Fibroblast of lung (primary cell): ENCODE results near the gene DVL1. TPM values are rescaled to one million over a fixed set of nuclear protein-coding genes. Genes with fewer than 3 reads are reported as not detected.

Source experiments
- DNase-seq, 2 donors: peaks; one replicate each; pipeline versions ENCODE4 v3.0.0 to v3.0.0-alpha.2; 2010; ENCODE audit warnings: low read depth in 2 of 2
- H2AFZ ChIP-seq: 2 replicates; pipeline ENCODE4 v1.5.1; 2012; ENCODE audit warnings: low read length, control low read depth, inconsistent platforms
- H3K27ac ChIP-seq: 2 replicates; pipeline ENCODE4 v1.5.1; 2011; ENCODE audit warnings: low read length, control low read depth; ENCODE audit not compliant: insufficient read depth
- H3K27me3 ChIP-seq: 2 replicates; pipeline ENCODE4 v1.5.1; 2011; ENCODE audit warnings: mild to moderate bottlenecking, low read length; ENCODE audit not compliant: control insufficient read depth, insufficient read depth
- H3K36me3 ChIP-seq: 2 replicates; pipeline ENCODE4 v1.5.1; 2011; ENCODE audit warnings: low read length; ENCODE audit not compliant: control insufficient read depth, insufficient read depth
- H3K4me1 ChIP-seq: 2 replicates; pipeline ENCODE4 v1.5.1; 2011; ENCODE audit warnings: low read length; ENCODE audit not compliant: control insufficient read depth, insufficient read depth; ENCODE audit errors: extremely low read depth
- H3K4me2 ChIP-seq: 2 replicates; pipeline ENCODE4 v1.5.1; 2011; ENCODE audit warnings: low read length, control low read depth; ENCODE audit not compliant: insufficient read depth; ENCODE audit errors: extremely low read depth
- H3K4me3 ChIP-seq, 4 experiments: fragments of 200-600 bp in 1 of 4; sonication (generic) in 1 of 4; replicated peaks in 1 of 4; 2 replicates each; pipeline ENCODE4 v1.5.1; 2011 to 2016; ENCODE audit warnings: low read length in 4 of 4, low read depth in 3 of 4, mild to moderate bottlenecking in 3 of 4, control low read depth in 2 of 4, inconsistent platforms in 1 of 4, mixed read lengths in 1 of 4; ENCODE audit not compliant: insufficient read depth in 1 of 4; ENCODE audit errors: control extremely low read depth in 1 of 4
- H3K79me2 ChIP-seq: 2 replicates; pipeline ENCODE4 v1.5.1; 2012; ENCODE audit warnings: mild to moderate bottlenecking, low read length, inconsistent platforms; ENCODE audit not compliant: control insufficient read depth, insufficient read depth
- H3K9ac ChIP-seq: 2 replicates; pipeline ENCODE4 v1.5.1; 2011; ENCODE audit warnings: mild to moderate bottlenecking, low read length, control low read depth; ENCODE audit not compliant: insufficient read depth
- H3K9me3 ChIP-seq: 2 replicates; pipeline ENCODE4 v1.5.1; 2012; ENCODE audit warnings: low read depth, low read length; ENCODE audit not compliant: control insufficient read depth, insufficient read depth
- H4K20me1 ChIP-seq: 2 replicates; pipeline ENCODE4 v1.5.1; 2011; ENCODE audit warnings: low read length; ENCODE audit not compliant: control insufficient read depth, insufficient read depth; ENCODE audit errors: extremely low read depth
- EZH2 ChIP-seq: IDR thresholded peaks from 2 replicates; pipeline ENCODE4 v1.5.1; 2012; ENCODE audit warnings: low read length, control low read depth, mild to moderate bottlenecking; ENCODE audit errors: missing control alignments
- polyA plus RNA-seq, 2 donors: library from polyadenylated mRNA; depleted of rRNA in 1 of 2; stranded (reverse) in 1 of 2; unstranded in 1 of 2; fragments of >200 nt; gene quantifications; 2 replicates each; pipeline ENCODE4 v1.2.1, GENCODE V29; 2011 to 2012; ENCODE audit warnings: missing spikeins in 1 of 2
- total RNA-seq: library from RNA; depleted of rRNA; stranded (reverse); fragments of >200 nt; gene quantifications from 2 replicates; pipeline ENCODE4 v1.2.1, GENCODE V29; 2014
- TF ChIP-seq, protein P1 (sequence below), 2 donors: IDR thresholded peaks in 1 of 2; conservative IDR thresholded peaks in 1 of 2; 1 replicate in 1 of 2; 2 replicates in 1 of 2; pipeline ENCODE4 v1.5.1; 2011 to 2012; ENCODE audit warnings: low read length in 2 of 2, control low read depth in 1 of 2, inconsistent platforms in 1 of 2, low read depth in 1 of 2, mild to moderate bottlenecking in 1 of 2

Gene DVL1
- total and polyA plus RNA-seq, 2 donors (not counting 1 experiment from before 2014, with no cell fraction given) = 9.1 to 107 TPM

DNA sequence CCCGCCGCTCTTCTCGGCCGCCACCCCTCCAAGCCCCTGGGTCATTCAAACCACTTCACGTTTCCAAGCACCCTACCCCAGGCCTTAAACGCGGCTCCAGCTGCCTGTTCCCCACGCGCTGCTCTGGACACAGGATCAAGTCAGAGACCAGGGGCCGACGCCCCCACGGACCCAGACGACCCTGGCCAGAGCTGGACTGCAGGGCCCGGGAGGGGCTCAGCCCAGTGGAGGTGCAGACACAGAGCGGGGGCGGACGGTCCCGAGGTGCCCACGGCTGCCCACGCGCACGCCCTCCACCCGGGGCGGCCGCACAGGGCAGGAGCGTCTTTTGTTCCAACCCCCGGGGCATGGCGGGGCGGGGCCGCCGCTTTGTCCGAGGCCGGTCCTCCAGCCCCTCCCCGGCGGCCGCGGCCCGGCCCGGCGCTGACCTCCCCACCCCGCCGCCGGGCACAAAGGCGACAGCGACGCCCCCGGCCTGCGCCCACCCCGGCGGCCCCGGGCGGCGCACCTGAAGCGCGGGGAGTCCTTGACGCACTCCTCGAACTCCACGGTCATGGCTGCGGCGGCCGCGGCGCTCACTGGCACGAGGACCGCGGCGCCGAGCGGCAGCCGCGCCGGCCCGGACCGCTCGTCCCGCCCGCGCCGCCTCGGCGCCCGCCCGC, 41.8 kb downstream of the DVL1 start:
- Histone ChIP-seq H3K36me3 (peaks cover 22% of the 10 kb centered on the region), H2AFZ (no peak overlapping the region), H3K79me2 (peaks cover 48% of the 10 kb centered on the region), H3K4me2 (peak overlapping the region; percentile 99), H3K9ac (peak overlapping the region; percentile 71), H4K20me1 (no peaks in the 10 kb centered on the region), H3K4me3 (peak overlapping the region; percentile 66 to 84 (median 78)), H3K27me3 (no peaks in the 10 kb centered on the region), H3K9me3 (no peaks in the 10 kb centered on the region), H3K4me1 (peaks cover 23% of the 10 kb centered on the region), H3K27ac (peak overlapping the region; percentile 65)
- TF ChIP-seq EZH2 = no peak
- TF ChIP-seq, protein P1, sequence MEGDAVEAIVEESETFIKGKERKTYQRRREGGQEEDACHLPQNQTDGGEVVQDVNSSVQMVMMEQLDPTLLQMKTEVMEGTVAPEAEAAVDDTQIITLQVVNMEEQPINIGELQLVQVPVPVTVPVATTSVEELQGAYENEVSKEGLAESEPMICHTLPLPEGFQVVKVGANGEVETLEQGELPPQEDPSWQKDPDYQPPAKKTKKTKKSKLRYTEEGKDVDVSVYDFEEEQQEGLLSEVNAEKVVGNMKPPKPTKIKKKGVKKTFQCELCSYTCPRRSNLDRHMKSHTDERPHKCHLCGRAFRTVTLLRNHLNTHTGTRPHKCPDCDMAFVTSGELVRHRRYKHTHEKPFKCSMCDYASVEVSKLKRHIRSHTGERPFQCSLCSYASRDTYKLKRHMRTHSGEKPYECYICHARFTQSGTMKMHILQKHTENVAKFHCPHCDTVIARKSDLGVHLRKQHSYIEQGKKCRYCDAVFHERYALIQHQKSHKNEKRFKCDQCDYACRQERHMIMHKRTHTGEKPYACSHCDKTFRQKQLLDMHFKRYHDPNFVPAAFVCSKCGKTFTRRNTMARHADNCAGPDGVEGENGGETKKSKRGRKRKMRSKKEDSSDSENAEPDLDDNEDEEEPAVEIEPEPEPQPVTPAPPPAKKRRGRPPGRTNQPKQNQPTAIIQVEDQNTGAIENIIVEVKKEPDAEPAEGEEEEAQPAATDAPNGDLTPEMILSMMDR (conservative IDR thresholded peaks at IDR 0.05 in 1 of 2, IDR thresholded peaks at IDR 0.05 in 1 of 2; ENCODE audit: low read depth in 1 of 2, low read length in 2 of 2) = no peak
- DNase-seq = no peak

DNA sequence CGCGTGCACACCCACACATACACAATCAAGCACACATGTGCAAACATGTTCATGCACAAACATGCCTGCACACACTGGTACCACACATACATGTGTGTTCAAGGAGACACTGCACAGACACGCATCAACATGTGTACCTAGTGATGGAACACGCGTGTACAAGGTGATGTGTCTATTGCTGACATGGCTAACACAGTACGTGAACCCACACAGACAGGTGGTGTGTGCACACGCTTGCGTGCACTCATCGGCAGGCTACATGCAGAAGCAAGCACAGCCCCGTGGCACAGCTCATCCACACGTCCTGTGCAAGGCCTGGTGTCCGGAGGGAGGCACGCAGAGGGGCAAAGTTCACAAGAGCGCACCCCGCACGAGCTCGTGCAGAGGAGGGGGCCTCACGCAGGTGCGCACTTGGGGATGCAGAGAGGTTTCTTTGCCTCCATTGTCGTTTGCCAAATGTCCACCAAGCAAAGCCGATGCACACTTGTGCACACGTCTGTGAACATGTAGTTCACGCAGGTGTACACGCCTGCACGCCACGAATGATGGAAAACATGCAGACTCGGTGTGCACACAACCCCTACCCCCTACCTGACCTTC, 42.5 kb downstream of the DVL1 start:
- H3K4me2 ChIP-seq = peak overlapping the region; percentile 99
- TF ChIP-seq, protein P1 (conservative IDR thresholded peaks at IDR 0.05 in 1 of 2, IDR thresholded peaks at IDR 0.05 in 1 of 2; ENCODE audit: low read depth in 1 of 2, low read length in 2 of 2) = no peak
- TF ChIP-seq EZH2 = no peak
- H2AFZ ChIP-seq = no peak overlapping the region
- H3K27me3 ChIP-seq = no peaks in the 10 kb centered on the region
- H3K79me2 ChIP-seq = peaks cover 48% of the 10 kb centered on the region
- peak overlapping the region; percentile 71 for H3K9ac ChIP-seq
- DNase-seq = no peak
- peaks cover 23% of the 10 kb centered on the region for H3K4me1 ChIP-seq
- no peaks in the 10 kb centered on the region for H4K20me1 ChIP-seq
- peak overlapping the region; percentile 65 for H3K27ac ChIP-seq
- no peaks in the 10 kb centered on the region for H3K9me3 ChIP-seq
- peaks cover 20% of the 10 kb centered on the region for H3K36me3 ChIP-seq
- H3K4me3 ChIP-seq = peak overlapping the region; percentile 66 to 84 (median 78)

DNA sequence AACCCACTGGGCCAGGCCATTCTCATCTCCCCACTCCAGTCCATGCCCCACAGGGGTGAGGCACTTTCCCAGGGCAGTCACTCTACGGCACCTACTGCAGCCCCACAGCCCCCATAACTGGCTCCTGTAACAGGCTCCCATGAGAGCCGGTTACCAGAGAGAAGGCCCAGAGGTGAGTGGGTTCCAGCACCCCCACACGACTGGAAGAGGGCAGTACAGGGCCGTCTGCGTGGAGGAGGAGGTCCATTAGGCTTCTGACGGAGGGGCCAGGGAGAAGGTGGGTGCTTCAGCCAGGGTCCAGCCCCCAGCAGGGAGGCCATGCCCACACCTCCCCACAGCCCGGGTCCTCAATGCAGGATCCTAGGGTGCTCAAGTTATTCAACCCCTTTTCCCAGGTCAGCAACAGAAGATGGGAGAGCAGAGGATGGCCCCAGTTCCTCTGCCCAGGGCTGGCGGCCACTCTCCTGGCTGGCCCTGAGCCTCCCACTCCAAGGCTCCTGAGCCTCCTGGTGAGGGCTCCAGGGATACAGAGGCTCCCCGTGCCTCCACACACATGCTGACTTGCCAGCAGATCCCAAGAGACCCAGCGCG, 43.1 kb downstream of the DVL1 start:
- no peak for DNase-seq
- peaks cover 23% of the 10 kb centered on the region for H3K4me1 ChIP-seq
- peaks cover 48% of the 10 kb centered on the region for H3K79me2 ChIP-seq
- no peaks in the 10 kb centered on the region for H3K9me3 ChIP-seq
- peak overlapping the region; percentile 66 to 84 (median 78) for H3K4me3 ChIP-seq
- no peak overlapping the region for H2AFZ ChIP-seq
- H3K4me2 ChIP-seq = peak overlapping the region; percentile 99
- peak overlapping the region; percentile 39 for H3K27ac ChIP-seq
- peaks cover 18% of the 10 kb centered on the region for H3K36me3 ChIP-seq
- H4K20me1 ChIP-seq = no peaks in the 10 kb centered on the region
- TF ChIP-seq, protein P1 (conservative IDR thresholded peaks at IDR 0.05 in 1 of 2, IDR thresholded peaks at IDR 0.05 in 1 of 2; ENCODE audit: low read depth in 1 of 2, low read length in 2 of 2) = peak; percentile 9 to 38
- TF ChIP-seq EZH2 = no peak
- H3K9ac ChIP-seq = peak overlapping the region; percentile 48
- no peaks in the 10 kb centered on the region for H3K27me3 ChIP-seq
